NOMO-1 (cell line): Measurements from ENCODE around the gene DCST1.

Source experiments
- DNase-seq, 2 experiments: peaks; one replicate each; lab custom pipeline; 2025; ENCODE audit not compliant: unreplicated experiment in 2 of 2; lab: John Stamatoyannopoulos, UW

DCST1 gene

GRCh38 chr1:155030243-155030795 lies 3.3 kb upstream of the DCST1 start:
- no peak for DNase-seq

GRCh38 chr1:155030899-155031298 lies 2.7 kb upstream of the DCST1 start:
- DNase-seq = no peak

- no peak for DNase-seq
Measured at GRCh38 chr1:155032886-155033285, 738 bp upstream of the DCST1 start.

GRCh38 chr1:155034318-155035208 lies 939 bp downstream of the DCST1 start:
- no peak for DNase-seq

- DNase-seq = no peak
Measured at GRCh38 chr1:155035936-155036335, 2.3 kb downstream of the DCST1 start.

- no peak for DNase-seq
Measured at GRCh38 chr1:155037043-155037442, 3.4 kb downstream of the DCST1 start.

- no peak for DNase-seq
Measured at GRCh38 chr1:155037851-155038441, 4.3 kb downstream of the DCST1 start.

- no peak for DNase-seq
Measured at GRCh38 chr1:155038602-155039307, 5.1 kb downstream of the DCST1 start.

GRCh38 chr1:155039308-155039669 lies 5.7 kb downstream of the DCST1 start:
- no peak for DNase-seq

GRCh38 chr1:155040358-155041093 lies 6.9 kb downstream of the DCST1 start:
- DNase-seq = no peak

GRCh38 chr1:155042789-155043188 lies 9.2 kb downstream of the DCST1 start:
- DNase-seq = no peak

GRCh38 chr1:155043301-155043702 lies 9.7 kb downstream of the DCST1 start:
- DNase-seq = no peak

GRCh38 chr1:155043793-155044192 lies 10.2 kb downstream of the DCST1 start:
- no peak for DNase-seq

GRCh38 chr1:155044365-155044764 lies 10.7 kb downstream of the DCST1 start:
- no peak for DNase-seq

GRCh38 chr1:155044812-155045657 lies 11.4 kb downstream of the DCST1 start:
- peak; percentile 72 to 75 for DNase-seq

- DNase-seq = no peak
Measured at GRCh38 chr1:155048449-155049334, 15.1 kb downstream of the DCST1 start.

GRCh38 chr1:155049651-155050559 lies 16.3 kb downstream of the DCST1 start:
- no peak for DNase-seq
